GM20431 (cell line): ENCODE measurements around the gene INPP5A.

Experiments
- in situ Hi-C: fragments of 300-500 bp; cut with MseI, MboI; formaldehyde crosslinking; loops from one replicate; pipeline ENCODE4 v1.15.0; 2020; ENCODE audit warnings: low sequenced_read_pairs; ENCODE audit not compliant: unreplicated experiment

The INPP5A gene

DNA sequence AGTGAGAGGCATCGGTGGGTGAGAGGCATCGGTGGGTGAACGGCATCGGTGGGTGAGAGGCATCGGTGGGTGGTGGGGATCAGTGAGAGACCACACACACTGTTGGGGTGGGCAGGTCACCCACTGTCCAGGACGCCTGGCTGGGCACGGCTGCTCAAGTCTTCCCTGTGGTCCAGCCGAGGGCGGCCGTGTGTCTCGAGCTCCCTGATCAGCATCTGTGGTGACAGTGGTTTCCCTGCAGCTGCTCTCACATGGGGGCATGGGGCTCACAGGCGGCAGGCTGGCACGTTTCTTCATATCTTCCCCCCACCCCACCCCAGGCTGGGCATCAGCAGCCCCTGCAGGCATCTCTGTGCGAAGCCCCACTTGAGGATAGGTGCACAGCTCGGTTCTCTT, 170.2 kb downstream of the INPP5A start:
- in situ Hi-C loops = no loop called here

DNA sequence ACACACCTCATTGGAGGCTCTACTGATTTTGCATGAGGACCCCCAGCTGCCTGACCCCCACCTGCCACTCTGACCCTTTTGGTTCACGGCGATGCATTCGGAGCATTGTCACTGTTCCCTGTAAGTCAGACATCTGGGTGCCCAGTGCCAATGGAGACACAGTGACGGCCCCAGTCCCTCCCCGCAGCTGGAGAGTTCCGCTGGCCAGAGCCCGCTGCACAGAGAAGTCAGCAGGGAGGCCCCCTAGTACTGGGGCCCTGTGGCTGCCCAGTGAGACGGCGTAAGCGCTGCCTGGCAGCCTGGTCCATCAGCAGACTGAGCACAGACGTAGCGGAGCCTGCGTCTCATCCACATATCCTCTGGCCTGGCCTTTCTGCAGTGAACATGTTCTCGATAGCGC, 170.9 kb downstream of the INPP5A start:
- in situ Hi-C loops = no loop called here

DNA sequence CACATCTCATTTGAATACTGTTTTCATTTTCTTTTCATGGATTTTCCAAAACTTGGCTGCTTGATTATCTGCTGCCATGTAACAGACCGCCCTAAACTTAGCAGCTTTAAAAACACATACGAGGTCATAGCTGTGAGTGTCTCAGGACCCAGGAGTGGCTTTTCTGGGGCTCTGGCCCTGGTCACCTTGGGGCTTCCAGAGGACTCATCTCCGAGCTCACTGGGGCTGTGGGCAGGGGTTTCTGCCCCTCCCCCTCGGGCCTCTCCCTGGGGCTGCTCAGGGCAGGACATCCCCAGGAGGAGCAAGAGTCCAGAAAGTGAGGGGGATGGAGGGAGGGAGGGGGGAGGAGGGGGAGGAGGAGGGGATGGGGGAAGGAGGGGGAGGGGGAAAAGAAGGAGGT, 171.3 kb downstream of the INPP5A start:
- in situ Hi-C loops = no loop called here

DNA sequence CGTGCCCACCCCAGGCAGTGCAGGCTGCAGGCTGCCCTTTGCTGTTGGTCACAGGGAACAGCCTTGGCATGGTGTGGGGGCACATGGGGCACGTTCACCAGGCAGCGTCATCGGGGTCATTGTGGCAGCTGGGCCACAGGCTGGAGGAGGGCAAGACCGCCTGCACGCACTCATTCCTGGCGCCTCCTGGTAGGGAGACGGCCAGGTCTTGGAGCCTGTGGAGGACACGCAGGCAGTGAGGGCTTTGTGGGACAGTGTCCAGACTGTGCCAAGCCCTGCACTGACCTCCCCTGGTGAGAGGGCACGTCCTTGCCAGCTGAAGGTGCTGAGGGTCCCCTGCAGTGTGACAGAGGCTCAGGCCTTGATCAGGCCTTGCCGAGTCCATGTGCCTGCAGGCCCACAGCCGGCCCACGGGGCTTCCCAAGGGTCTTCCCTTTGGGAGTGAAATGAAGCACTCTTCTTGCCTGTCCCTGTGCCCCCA, 171.9 kb downstream of the INPP5A start:
- in situ Hi-C loops = no loop called here

DNA sequence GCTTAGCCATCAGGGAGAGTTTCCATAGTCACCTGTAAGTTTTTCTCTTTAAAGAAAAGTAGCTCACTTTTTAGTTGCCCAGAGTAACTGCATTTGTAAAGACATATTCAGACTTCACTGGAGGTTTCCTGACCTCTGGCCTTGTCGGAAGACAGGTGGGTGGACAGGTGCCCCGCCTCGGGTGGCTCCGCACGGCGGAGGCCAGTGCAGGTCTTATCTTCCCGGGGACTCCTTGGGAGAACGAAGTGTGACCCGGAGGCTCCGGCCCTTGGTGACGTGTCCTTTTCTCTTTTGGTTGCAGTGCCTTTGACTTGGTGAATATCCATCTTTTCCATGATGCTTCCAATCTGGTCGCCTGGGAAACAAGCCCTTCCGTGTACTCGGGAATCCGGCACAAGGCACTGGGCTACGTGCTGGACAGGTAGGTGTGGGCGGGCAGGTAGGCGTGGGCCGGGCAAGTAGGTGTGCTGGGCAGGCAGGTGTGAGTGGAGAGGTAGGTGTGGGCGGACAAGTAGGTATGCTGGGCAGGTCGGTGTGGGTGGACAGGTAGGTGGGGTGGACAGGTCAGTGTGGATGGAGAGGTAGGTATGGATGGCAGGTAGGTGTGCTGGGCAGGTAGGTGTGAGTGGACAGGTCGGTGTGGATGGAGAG, 172.6 kb downstream of the INPP5A start:
- in situ Hi-C loops = no loop called here

DNA sequence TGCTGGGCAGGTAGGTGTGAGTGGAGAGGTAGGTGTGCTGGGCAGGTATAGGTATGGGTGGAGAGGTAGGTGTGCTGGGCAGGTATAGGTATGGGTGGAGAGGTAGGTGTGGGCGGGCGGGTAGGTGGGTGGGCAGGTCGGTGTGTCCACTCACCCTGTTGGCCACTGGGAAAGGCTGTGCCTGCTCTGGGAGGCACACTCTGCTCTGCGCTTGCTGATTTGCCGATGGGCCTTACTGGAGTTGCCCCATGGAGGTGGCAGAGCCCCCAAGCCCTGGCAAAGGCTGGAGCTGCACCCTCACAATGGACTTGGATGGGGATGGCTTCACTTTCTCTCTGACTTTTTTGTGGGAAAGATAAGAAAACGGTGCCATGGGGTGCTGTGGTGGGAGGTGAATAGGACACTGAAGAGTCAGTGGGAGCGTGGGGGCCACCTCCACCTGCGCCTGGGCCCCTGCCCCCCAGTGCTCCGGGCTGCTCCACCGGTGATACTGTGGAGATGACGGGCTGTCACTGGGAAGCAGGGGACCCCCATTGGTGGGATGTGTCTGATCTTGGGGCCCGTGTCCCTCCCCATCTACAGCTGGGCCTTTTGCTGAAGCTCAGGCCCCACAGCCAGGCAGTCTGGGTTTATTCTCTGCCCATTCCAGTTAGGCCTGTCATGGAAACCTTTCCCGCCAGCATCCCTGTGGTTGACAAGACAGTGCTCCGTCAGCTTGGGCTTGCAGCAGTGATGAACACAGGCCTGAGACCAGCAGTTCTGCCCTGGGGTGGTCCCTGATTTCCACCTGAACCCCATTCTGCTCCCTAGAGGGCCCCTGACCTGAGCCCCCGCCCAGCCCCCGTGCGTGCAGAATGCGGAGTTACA, 173.4 kb downstream of the INPP5A start:
- in situ Hi-C loops = no loop called here

DNA sequence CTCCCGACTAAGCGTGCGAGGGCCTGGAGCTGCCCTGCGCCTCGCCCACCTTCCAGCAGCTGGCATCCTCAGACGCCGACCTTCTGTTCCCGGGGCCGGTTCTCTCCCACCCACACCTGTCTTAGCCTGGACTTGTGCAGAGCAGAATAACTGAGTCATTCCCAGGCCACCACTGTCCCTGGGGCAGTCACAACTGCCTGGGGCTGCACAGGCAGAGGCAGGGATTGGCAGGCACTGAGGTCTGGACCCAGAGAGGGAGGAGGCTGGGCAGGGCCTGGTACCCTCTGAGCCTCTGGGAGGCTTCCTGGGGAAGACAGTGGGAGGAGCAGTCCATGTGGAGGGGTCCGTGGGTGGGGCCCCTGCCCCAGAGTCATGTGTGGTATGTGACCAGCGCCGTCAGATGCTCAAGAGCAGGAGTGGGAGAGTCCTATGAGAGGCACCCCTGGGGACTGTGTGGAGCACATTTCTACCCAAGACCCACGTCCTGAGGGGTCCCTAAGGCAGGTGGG, 174.1 kb downstream of the INPP5A start:
- in situ Hi-C loops = no loop called here

DNA sequence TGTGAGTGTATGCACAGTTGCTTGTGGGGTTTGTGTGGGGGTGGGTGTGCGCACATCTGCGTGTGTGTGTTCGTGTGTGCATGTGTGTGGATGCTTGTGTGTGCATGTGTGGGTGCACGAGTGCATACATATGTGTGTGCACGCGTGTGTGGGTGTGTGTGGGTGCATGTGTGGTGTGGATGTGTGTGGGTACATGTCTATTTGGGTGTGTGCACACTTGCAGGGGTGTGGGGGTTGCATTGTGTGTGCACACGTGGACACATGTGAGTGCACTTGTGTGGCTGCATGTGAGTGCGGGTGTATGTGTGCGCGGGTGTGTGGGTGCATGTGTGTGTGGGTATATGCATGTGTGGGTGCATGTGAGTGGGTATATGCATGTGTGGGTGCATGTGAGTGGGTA, 174.7 kb downstream of the INPP5A start:
- in situ Hi-C loops = no loop called here

DNA sequence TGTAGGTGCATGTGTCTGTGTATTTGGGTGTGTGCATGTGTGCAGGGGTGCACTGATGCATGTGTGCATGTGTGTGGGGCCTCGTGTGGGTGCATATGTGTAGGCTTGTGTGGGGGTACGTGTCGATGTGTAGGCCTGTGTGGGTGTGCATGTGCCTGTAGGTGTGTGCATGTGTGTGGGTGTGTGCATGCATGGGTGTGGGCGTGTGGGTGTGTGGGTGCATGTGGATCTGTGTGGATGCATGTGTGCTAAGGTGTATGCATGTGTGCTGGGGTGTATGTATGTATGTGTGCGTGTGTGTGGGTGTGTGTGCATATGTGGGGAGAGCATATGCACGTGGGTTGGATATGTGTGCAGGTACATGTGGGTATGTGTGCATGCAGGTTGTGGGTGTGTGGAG, 175.2 kb downstream of the INPP5A start:
- in situ Hi-C loops = no loop called here

DNA sequence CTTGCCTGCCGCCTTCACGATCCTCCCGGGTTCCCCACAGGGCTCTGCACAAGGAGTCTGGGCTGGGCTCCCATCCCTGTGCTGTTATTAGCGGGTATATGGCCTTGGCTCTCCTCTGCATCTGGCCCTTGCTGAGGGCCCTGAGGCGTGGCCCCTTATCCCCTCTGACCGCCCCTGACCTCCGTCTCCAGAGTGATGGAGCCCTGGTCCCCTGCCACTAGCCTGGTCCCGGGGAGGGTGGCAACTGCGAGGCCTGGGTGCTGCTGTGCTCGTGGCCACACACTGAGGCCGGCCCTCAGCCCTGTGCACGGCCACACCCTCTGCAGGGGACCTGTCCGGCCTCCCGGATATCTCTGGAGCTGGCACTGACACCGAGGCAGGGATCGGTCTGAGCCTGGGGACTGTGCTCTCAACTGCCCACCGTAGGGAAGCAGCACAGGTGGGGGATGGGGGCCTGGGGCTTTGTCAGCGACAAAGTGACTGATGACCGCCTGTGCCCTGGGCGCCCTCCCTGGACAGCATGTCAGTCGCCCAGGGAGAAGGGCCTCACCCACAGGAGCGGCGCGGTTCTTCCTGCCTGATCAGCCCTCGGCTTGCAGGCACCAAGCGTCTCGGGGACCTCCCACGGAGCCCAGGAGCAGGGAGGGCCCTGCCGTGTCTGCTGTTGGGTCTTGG, 176.0 kb downstream of the INPP5A start:
- in situ Hi-C loops = no loop called here

DNA sequence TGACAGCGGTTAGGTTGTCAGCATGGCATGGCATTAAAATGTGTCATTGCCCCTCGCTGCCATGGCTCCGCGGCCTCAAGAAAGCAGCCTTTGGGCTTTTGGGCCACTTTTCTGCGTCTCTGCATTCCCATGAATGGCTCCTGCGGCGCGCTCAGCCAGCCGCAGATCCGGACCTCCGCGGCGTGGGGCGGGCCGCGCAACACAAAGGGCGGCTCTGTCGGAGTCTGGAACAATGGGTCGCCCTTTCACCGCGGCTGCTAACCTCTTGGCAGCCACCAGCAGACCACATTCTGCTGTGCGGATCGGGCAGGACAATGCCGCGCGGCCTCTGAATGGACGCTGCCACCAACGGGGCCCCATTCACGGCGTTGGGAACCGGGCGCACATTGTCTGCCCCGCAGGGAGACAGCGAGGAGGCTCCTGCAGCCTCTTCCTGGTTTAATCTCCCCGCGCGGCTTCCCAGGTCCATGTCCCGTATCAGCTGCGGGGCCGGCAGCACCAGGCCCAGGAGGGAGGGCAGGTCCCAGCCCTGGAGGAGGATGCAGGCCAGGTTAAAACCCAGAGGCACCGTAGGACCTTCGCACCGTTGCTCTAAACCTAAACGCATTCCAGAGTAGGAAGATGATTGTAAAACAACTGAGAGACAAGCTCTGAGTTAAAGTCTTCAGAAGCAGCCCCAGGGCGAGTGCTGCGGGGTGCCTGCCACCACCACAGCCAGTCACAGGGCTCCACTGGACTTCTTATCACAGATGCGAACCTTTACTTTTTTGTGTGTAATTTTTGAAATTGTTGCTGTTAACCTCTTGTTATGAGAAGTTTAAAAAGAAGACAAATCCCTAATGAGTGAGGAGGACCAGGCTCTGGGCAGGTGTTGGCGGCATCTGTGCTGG, 176.8 kb downstream of the INPP5A start:
- in situ Hi-C loops = no loop called here

DNA sequence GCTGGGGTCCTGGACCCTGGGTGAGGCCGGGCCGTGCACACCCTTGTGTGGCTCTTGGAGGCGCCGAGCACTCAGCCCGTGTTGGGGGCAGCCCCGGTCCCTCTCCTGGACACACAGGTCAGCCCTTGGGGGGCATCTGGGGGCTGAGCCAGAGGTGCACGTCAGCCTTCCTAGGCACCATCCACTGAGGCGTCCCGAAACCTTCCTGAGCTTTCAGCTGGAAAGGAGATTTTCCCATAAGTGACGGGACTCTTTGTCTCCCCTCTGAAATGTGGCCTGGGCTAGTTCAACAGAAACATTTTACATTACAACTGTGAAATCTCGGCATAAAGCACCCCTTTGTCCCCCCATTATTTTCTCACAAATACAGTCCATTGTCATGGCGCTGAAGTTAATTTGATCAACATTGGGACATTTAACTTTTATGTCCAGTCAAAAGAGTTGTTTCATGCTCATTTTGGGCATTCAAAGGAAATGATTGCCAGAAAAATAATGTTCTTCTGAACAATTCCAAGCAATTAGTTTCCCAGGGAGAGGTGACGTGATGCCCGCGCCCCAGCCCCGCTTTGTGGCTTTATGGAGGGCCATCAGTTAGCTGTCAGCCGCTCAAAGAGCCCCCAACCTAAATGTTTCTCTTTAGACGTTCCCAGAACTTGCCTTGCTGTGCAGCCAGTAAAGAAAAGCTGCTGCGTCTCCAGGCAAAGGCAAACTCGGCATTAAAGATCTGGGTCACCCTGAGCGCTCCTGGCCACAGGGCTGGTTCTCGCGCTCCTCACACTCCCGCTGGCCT, 177.6 kb downstream of the INPP5A start:
- in situ Hi-C loops = no loop called here

DNA sequence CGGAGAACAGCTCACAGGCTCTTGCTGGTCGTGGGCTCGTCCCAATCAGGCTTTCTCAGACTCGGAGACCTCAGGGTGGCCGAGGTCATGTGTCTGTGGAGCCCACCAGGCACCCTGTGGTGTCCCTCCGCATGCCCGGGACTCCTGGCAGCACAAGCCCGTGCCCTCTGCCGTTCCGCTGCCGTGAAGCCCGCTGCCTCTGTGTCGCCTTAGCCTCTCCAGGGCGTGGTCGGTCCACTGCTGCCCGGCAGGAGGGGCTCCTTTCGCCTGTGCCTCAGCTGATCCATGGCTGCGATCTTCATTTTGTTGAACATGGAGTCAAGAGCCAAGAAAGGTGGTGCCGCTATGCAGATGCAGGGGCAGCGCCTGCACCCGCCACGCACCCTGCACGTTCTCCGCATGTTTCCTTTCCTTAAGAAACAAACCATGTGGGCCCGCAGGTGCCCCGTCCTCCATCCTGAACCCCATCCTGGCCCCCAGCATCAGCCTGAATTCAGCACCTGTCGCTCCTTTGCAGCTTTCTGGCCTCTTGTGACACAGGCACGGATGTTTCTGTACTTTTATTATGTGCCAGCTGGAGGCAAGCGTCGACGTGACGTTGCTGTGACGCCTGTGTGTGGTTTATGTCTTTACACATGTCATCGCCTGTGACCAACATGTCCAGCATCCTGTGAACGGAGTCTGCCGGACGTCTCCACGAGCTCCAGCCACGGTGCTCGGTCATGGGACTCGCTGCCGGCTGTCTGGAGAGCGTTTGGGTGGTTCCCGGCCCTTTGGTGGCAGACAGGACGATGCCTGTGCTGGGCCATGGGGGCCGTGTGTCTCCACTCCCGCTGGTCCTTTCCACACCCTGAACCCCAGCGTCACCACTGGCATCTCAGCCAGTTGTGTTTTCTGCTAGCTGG, 178.4 kb downstream of the INPP5A start:
- in situ Hi-C loops = no loop called here

DNA sequence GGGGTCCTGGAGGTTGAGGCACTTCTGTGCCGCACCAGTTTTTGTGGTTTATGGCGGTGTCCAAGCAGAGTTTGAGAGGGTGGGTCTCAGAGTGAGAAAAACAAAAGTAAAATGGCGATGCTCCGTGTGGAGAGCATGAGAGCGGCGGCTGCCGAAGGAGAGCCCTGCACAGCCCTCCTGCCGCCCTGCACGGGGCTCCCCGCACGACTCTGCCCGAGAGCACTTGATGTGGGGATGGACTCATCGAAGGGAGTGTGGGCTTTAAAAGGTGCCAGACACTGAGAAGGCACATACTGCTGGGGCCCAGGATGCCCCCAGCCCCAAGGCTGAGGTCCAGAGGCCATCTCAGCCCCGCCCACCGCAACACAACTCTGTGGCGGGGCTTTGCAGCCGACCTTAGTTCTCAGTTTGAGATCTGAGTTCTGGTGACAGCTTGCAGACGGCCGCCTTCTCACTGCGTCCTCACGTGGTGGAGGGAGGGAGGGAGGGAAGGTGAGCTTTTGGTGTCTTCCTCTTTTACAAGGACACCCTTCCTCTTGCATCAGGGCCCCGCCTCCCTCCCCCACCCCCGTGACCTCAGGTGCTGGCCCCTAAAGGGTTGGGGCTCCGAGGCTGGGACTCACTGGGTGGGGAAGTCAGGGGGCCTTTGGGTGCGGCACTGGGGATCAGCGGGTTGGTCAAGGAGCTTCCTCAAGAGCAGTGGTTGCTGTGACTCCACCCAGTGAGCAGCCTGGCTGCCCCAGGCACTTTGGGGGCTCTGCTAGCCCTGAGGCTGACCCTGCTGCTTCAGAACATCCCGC, 179.3 kb downstream of the INPP5A start:
- in situ Hi-C loops = no loop called here

DNA sequence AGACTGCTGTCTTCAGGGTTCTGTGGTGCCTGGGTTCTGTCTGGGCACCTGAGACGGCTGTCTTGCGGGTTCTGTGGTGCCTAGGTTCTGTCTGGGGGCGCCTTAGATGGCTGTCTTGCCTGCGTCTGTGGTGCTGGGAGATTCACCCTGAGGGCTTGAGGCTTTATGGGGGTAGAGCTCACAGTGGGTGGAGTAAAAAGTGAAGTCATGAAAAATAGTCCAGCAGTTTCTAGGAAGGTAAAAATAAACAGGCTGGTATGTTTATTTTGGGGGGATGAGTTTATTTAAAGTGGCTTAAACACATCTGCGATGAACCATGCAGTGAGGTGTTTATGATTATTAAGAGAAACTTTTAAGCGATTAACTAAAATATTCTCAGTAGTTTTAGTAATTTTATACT, 184.1 kb downstream of the INPP5A start:
- in situ Hi-C loops = no loop called here

DNA sequence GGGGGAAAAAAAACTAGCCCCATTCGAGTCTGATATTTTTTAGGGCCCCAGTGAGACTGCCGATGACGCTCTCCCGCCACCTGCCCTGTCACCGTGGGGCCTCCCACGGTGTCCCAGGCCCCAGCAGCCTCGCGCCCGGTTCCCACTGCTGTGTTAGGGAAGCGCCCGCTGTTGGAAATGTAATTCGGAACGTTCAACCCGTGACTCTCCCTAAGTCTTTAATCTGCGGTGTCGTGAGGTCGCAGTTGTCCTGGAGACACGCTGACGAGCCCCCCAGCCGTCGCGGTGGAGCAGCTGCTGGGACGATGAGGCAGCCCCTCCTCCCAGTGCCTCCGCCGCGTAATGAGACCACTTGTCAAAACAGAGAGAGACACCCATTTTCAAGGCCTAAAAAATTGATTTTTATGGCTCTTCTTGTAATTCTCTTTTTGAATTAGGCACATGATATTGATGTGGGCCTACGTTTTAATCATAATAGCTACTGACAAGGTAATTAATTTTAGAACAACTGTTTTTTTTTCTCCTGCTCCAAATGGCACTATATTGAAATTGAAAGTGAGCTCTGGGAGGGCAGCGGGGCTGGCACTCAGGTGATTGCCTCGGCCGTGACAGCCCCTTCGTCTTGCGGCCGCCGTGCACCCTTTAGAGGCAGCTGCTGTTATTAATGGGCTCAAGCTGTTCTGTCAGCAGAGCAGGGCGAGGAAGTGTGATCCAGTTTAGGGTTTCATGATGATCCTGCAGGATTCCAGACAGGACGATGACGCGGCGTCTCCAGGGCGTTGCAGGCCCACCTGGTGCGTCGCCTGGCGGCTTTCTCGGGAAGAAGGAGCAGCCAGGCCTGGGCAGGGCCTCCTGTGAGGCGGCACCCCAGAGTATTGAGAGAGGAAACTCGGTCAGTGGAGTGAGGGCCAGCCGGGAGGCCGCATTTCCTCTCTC, 185.1 kb downstream of the INPP5A start:
- in situ Hi-C loops = no loop called here
